A673 (cell line): Measurements from ENCODE around the gene LMBR1.
A peak's percentile ranks its signal among the peaks of the same experiment; 100 is the strongest.

Experiments
- CTCF ChIP-seq: fragments of 300-800, 200-600 bp; sonication (generic); conservative IDR thresholded peaks from 2 replicates; pipeline ENCODE4 v1.5.1; 2017; ENCODE audit warnings: low read depth, mild to moderate bottlenecking, antibody characterized with exemption, low read length, moderate library complexity, mixed read lengths
- EZH2 ChIP-seq: fragments of 200-600 bp; sonication (generic); IDR thresholded peaks from 2 replicates; pipeline ENCODE4 v1.6.1; 2017; ENCODE audit warnings: borderline replicate concordance, low read depth, mild to moderate bottlenecking, mixed read lengths, antibody characterized with exemption, low read length; ENCODE audit not compliant: poor library complexity, severe bottlenecking

- peak; percentile 70 for TF ChIP-seq CTCF
- TF ChIP-seq EZH2, result no peak
Measured at GRCh38 chr7:156764016-156764669, 128.8 kb downstream of the LMBR1 start.
